ENCODE results near the gene CHMP5.
A peak's percentile ranks its signal among the peaks of the same experiment; 100 is the strongest.

CHMP5 gene

GRCh38 chr9:33254211-33254610, 10.6 kb upstream of the CHMP5 start:
- no peak overlapping the region for H3K27ac ChIP-seq
- TF ChIP-seq, protein P1, sequence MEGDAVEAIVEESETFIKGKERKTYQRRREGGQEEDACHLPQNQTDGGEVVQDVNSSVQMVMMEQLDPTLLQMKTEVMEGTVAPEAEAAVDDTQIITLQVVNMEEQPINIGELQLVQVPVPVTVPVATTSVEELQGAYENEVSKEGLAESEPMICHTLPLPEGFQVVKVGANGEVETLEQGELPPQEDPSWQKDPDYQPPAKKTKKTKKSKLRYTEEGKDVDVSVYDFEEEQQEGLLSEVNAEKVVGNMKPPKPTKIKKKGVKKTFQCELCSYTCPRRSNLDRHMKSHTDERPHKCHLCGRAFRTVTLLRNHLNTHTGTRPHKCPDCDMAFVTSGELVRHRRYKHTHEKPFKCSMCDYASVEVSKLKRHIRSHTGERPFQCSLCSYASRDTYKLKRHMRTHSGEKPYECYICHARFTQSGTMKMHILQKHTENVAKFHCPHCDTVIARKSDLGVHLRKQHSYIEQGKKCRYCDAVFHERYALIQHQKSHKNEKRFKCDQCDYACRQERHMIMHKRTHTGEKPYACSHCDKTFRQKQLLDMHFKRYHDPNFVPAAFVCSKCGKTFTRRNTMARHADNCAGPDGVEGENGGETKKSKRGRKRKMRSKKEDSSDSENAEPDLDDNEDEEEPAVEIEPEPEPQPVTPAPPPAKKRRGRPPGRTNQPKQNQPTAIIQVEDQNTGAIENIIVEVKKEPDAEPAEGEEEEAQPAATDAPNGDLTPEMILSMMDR (IDR thresholded peaks at IDR 0.05) = no peak
- TF ChIP-seq ZFX (IDR thresholded peaks at IDR 0.05; ENCODE audit: borderline replicate concordance) = no peak

DNA sequence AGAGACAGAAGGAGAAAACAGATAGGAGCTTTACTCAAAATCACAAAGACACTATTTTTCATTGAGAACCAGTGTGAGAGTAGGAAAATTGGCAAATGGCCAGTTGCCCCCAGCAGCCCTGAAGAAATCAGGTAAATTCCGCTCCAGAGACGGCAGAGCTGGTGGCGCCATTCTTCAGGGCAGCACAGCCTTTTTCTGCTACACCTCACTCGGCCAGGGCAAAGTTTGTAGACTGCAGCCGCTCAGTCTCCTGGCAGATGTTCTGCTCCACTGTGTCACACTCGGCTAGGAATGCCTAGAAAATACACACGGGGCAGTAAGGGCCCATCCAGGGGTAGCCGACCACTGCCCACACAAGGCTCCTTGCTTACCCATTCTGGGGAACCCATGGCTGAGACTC, 9.8 kb upstream of the CHMP5 start:
- no peak overlapping the region for H3K27ac ChIP-seq
- TF ChIP-seq ZFX (IDR thresholded peaks at IDR 0.05; ENCODE audit: borderline replicate concordance) = no peak
- TF ChIP-seq, protein P1 (IDR thresholded peaks at IDR 0.05) = no peak

GRCh38 chr9:33255471-33255870, 9.4 kb upstream of the CHMP5 start:
- H3K27ac ChIP-seq = no peak overlapping the region
- TF ChIP-seq, protein P1 (IDR thresholded peaks at IDR 0.05) = no peak
- no peak for TF ChIP-seq ZFX (IDR thresholded peaks at IDR 0.05; ENCODE audit: borderline replicate concordance)

DNA sequence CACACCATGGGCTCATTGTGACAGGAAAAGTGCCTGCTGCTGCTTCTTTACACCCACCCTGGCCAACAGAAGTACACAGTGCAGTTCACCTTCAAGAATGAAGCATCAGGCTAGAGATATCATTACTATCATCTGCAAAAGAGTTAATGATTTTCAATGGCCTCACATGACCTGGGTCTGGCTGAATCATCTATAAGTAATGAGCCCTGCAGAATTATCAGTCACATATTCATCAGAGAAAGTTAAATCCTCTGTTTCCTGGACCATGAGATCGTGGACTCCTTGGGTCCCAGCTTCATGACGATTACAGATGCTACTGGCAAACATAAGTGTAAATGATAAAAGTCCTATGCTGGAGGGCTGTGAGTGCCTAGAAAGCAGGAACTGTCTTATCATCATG, 8.6 kb upstream of the CHMP5 start:
- no peak for TF ChIP-seq ZFX (IDR thresholded peaks at IDR 0.05; ENCODE audit: borderline replicate concordance)
- no peak overlapping the region for H3K27ac ChIP-seq

GRCh38 chr9:33257276-33257675, 7.6 kb upstream of the CHMP5 start:
- TF ChIP-seq, protein P1 (IDR thresholded peaks at IDR 0.05) = no peak
- no peak for TF ChIP-seq ZFX (IDR thresholded peaks at IDR 0.05; ENCODE audit: borderline replicate concordance)
- H3K27ac ChIP-seq = no peak overlapping the region

DNA sequence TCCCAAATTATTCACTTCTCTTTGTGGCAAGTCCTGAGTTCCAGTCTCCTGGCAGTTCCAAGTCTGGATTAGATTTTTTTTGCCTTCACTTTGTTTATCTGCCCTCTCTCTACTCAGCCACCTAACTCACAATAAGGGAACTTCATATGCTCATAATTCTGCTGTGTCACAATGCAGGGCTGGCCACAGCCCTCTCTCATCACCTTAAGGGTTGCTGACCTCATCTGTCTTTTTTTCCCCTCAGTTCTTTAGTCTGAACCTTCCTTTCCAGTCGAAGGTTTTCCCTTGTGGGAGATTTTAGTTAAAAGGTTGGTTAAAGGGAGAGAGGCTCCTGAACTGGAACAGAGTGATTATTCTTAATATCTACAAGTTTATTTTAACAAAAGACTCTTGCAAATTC, 4.5 kb upstream of the CHMP5 start:
- no peak for TF ChIP-seq ZFX (IDR thresholded peaks at IDR 0.05; ENCODE audit: borderline replicate concordance)
- TF ChIP-seq, protein P1 (IDR thresholded peaks at IDR 0.05) = no peak
- H3K27ac ChIP-seq = no peak overlapping the region

DNA sequence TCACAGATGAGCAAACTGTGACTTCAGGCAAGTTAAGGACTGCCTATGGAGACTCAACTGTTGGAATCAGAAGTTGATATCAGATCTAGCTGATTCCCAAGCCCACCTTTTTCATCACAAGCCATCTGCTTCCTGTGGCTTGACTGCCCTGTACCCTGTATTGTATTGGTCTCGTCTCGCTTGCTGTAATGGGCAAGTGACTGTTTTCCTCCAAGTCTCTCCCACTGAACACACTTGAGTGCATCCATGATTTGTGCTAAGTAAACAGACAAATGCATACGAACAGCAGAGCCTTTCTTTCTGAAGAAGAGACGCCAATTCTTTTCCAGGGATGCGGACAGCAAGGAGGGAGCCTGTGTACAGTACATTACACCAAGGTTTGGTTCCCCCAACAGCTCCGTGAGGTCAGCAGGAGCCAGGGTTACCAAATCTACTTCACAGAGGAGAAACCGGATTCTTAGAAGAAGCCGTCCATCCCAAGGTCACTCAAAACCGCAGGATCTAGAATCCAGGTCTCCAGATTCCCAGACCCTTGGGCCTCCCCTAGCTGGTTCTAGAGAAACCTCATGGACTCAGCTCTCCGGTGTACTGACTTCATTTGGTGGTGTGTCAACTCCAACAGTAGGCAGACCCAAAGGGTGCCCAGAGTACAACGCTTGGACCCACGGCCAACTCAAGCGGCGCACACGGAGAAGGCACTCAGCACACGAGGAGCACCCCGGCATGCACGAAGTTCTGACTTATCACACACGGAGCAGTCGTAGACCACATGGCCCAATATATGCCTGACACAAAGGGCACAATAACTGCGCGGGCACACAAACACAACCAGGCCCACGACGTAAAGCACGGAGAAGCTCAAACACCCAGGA, 1.5 kb upstream of the CHMP5 start:
- TF ChIP-seq, protein P1 (IDR thresholded peaks at IDR 0.05) = no peak
- TF ChIP-seq ZFX (IDR thresholded peaks at IDR 0.05; ENCODE audit: borderline replicate concordance) = no peak
- H3K27ac ChIP-seq = peak overlapping the region; percentile 83
